ENCODE data around the gene TMEM114. TPM values are rescaled to one million over a fixed set of nuclear protein-coding genes. Genes with fewer than 3 reads are reported as not detected.

Gene TMEM114
- total RNA-seq, 1 donor from 2014 or later: not detected

DNA sequence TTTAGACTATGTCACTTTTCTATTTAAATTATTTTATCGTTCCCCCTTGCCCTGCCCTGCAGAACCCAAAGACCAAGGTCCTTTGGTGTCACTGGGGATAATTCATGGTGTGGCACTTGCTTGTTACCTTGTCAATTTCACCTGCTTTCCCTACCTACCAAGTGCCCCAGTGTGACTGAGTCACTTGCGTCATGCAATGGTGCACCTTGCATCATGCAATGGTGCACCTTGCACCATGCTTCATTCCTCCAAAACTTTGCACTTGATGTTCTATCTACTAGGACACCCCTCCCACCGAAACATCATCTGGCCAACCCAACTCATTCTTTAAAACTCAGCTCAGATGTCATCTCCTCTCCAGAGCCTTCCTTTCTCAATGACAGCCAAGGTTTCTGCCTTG is 47.1 kb downstream of the TMEM114 start:
- DNase-seq (ENCODE audit: low spot score in 2 of 2): no peak
- H3K27me3 ChIP-seq: no peaks in the 10 kb centered on the region
- intact Hi-C loops (cut with DNase I): no loop called here
- TF ChIP-seq, protein P1, sequence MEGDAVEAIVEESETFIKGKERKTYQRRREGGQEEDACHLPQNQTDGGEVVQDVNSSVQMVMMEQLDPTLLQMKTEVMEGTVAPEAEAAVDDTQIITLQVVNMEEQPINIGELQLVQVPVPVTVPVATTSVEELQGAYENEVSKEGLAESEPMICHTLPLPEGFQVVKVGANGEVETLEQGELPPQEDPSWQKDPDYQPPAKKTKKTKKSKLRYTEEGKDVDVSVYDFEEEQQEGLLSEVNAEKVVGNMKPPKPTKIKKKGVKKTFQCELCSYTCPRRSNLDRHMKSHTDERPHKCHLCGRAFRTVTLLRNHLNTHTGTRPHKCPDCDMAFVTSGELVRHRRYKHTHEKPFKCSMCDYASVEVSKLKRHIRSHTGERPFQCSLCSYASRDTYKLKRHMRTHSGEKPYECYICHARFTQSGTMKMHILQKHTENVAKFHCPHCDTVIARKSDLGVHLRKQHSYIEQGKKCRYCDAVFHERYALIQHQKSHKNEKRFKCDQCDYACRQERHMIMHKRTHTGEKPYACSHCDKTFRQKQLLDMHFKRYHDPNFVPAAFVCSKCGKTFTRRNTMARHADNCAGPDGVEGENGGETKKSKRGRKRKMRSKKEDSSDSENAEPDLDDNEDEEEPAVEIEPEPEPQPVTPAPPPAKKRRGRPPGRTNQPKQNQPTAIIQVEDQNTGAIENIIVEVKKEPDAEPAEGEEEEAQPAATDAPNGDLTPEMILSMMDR (IDR thresholded peaks at IDR 0.05): no peak
- no peak overlapping the region for H3K27ac ChIP-seq
- no peaks in the 10 kb centered on the region for H3K4me1 ChIP-seq
- H3K36me3 ChIP-seq: no peaks in the 10 kb centered on the region
- no peaks in the 10 kb centered on the region for H3K9me3 ChIP-seq
- no peak overlapping the region for H3K4me3 ChIP-seq

DNA sequence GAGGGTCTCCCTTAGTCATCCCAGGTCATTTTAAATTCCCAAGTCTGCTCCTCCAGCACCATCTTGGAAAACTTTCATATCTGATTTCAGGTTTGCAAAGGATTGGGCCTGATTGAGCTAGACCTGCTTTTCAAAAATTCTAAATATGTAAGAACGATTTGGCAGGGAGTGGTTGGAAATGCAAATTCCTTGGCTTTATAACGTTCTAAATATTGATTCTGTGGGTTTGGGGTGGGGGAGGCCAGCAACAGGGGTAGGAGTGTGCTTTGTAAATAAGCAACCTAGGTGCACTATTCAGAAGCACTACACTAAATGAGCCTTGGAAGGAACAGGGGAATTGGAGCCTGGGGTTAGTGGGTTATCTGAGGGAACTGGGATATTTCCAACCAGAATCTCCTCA is 47.9 kb downstream of the TMEM114 start:
- TF ChIP-seq, protein P1 (IDR thresholded peaks at IDR 0.05): no peak
- no peak for DNase-seq (ENCODE audit: low spot score in 2 of 2)
- Histone ChIP-seq H3K4me3 (no peak overlapping the region), H3K4me1 (no peaks in the 10 kb centered on the region), H3K9me3 (no peaks in the 10 kb centered on the region), H3K36me3 (no peaks in the 10 kb centered on the region), H3K27ac (no peak overlapping the region), H3K27me3 (no peaks in the 10 kb centered on the region)
- intact Hi-C loops (cut with DNase I): no loop called here

DNA sequence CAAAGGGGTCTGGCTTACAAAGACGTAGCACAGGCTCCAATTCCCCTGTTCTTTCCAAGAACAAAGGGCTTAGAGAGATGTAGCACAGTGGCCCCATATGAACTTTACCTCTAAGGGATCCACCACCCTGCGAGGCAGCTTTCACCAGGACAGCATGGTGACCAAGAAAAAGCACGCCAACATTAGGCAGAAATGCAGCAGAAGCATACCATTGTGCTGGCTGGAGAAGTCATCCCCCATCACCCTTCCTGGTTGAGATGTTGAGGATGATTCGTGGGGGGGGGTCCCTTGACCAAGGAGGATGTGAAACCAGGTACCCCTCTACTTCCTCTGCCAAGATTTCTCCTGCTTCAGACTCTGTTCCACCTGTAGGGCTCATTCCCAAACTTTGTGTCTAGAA is 48.4 kb downstream of the TMEM114 start:
- Histone ChIP-seq H3K27me3 (no peaks in the 10 kb centered on the region), H3K4me3 (no peak overlapping the region), H3K27ac (no peak overlapping the region), H3K4me1 (no peaks in the 10 kb centered on the region), H3K9me3 (no peaks in the 10 kb centered on the region), H3K36me3 (no peaks in the 10 kb centered on the region)
- no peak for DNase-seq (ENCODE audit: low spot score in 2 of 2)
- intact Hi-C loops (cut with DNase I): no loop called here
- TF ChIP-seq, protein P1 (IDR thresholded peaks at IDR 0.05): no peak

DNA sequence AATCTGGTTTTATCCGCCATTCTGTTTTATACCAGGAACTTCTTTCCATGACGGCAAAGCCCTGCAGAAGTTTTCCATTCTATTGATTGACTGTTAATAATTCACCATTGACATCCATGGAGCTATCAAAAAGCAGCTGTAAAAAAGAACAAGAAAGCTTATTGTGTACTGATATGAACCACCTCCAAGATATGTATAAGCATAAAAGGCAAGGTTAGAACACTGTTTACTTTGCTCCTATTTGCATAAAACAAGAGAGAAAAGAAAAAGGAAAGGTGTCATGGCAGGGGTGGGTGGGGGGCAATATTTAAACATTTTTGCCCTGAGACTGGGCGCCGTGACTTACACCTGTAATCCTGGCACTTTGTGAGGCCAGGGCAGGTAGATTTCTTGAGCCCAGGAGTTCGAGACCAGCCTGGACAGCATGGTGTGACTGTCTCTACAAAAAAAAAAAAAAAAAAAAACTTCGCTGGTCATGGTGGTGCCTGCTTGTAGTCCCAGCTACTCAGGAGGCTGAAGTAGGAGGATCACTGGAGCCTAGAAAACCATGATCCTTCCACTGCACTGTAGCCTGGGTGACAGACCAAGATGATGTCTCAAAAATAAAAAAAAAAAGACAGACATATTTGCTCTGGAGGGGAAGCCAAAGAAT is 52.5 kb downstream of the TMEM114 start:
- Histone ChIP-seq H3K36me3 (no peaks in the 10 kb centered on the region), H3K27me3 (no peaks in the 10 kb centered on the region), H3K4me1 (no peaks in the 10 kb centered on the region), H3K4me3 (no peak overlapping the region), H3K9me3 (no peaks in the 10 kb centered on the region), H3K27ac (no peak overlapping the region)
- intact Hi-C loops (cut with DNase I): no loop called here
- TF ChIP-seq, protein P1 (IDR thresholded peaks at IDR 0.05): no peak
- DNase-seq (ENCODE audit: low spot score in 2 of 2): no peak

DNA sequence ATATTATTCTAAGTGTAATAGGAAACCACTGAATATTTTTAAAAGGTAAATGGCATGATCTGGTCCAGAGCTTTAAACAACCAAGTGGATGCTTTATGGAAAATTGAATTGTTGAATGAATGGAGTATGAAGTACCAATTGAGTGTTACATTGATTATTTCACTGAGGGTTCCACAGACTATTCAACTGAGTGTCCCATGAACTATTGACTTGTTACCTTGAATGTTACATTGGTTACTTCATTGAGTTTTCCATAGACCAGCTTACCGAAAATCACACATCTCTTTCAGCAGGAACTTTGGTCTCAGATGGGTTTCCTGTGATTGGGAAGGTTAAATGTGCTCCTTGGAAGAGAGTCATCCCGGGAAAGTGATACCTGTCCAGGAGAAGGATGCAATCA is 56.8 kb downstream of the TMEM114 start:
- TF ChIP-seq, protein P1 (IDR thresholded peaks at IDR 0.05): no peak
- intact Hi-C loops (cut with DNase I): no loop called here
- Histone ChIP-seq H3K4me1 (no peaks in the 10 kb centered on the region), H3K9me3 (no peaks in the 10 kb centered on the region), H3K27me3 (no peaks in the 10 kb centered on the region), H3K27ac (no peak overlapping the region), H3K36me3 (no peaks in the 10 kb centered on the region), H3K4me3 (no peak overlapping the region)
- DNase-seq (ENCODE audit: low spot score in 2 of 2): no peak
